GM15510 (cell line): ENCODE results near the gene PEX14.

Experiments used
- POLR2A ChIP-seq: IDR thresholded peaks from 3 replicates; pipeline ENCODE4 v1.6.1; 2011; ENCODE audit warnings: borderline replicate concordance; ENCODE audit not compliant: insufficient read length; ENCODE audit errors: extremely low read depth

The PEX14 gene

DNA sequence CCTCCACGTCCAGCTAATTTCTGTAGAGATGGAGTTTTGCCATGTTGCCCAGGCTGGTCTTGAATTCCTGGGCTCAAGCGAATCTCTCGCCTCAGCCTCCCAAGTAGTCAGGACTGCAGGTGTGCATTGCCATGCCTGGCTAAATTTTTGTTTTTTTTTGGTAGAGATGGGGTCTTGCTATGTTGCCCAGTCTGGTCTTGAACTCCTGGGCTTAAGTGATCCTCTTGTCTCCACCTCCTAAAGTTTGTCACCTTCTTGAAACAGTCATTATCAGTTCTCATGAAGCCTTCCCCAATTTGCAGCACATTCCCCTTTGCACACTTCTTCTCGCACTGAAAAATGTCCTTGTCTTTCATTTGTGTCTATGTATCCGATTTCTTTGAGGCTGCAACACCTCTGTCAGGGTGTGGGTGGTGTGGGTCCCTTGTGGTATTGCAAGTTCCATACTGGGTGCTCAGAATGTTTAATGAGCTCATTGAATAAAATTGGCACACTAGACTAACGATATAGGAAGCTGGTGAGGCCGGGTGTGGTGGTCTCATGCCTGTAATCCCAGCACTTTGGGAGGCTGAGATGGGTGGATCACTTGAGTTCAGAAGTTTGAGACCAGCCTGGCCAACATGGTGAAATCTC is 27.8 kb upstream of the PEX14 start:
- TF ChIP-seq POLR2A: no peak

DNA sequence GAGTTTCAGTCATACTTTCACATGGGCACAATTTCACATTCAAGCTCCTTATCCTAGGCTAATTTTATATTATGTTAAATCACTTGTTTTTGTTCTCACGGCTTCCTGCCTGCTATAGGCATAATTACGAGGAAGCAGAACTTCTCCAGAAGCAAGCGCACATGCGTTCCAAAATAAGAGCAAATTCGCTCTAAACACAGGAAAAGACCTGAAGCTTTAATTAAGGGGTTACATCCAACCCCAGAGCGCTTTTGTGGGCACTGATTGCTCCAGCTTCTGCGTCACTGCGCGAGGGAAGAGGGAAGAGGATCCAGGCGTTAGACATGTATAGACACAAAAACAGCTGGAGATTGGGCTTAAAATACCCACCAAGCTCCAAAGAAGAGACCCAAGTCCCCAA is 25.0 kb upstream of the PEX14 start, which contains the start of gene CORT:
CORT (plus strand) TSS at position 281 of the 400 bp plus-strand sequence. CDS start 193 bp downstream, outside the sequence.
- no peak for TF ChIP-seq POLR2A

DNA sequence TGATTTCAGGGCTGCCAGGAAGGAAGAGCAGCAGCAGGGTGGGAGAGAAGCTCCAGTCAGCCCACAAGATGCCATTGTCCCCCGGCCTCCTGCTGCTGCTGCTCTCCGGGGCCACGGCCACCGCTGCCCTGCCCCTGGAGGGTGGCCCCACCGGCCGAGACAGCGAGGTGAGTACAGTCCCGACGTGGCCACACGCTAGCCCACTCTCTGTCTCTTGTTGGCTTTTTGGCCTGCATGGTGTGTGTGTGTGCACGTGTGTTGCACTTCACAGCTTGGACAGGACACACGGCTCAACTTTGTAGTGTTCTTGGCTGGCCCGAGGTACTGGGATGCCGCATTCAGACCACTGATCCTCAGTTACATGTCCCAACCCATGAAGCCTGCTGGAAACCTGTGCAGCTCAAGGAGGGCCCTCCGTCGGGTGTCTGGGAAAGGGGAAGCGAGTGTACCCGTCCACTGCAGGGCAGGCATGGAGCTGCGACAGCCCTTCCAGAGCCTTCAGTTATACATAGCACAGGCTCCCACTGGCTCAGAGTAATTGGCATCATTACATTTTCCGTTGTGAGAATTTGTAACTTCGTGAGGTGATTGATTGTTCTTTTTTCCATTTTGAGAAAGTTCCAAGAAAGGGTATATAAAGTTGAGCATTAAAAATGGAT is 24.5 kb upstream of the PEX14 start:
- no peak for TF ChIP-seq POLR2A

DNA sequence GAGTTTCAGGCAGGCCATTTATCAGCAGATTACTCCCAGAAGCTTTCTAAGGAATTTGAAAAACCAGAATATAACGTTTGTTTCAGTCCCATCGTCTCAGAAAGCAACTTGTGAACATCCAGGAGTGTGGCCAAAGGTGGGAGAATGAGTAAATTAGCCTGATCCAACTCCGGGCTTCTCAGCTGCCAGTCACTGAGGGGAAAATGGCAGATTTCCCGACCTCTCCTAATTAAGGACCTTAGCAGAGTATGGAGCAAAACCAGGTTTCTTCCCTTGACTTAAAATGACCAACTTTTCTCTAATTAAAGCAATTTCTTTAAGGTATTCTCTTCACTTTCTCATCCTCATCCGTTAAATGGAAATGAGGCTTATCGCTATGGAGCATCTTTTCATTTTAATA is 23.9 kb upstream of the PEX14 start:
- TF ChIP-seq POLR2A: no peak

DNA sequence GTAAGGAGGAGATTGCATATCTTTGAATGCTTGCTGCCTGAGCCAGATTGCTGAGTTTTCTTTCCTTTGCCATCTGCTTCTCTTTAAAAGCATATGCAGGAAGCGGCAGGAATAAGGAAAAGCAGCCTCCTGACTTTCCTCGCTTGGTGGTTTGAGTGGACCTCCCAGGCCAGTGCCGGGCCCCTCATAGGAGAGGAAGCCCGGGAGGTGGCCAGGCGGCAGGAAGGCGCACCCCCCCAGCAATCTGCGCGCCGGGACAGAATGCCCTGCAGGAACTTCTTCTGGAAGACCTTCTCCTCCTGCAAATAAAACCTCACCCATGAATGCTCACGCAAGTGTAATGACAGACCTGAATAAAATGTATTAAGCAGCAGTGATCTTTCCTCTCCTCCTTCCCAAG is 23.5 kb upstream of the PEX14 start:
- no peak for TF ChIP-seq POLR2A

DNA sequence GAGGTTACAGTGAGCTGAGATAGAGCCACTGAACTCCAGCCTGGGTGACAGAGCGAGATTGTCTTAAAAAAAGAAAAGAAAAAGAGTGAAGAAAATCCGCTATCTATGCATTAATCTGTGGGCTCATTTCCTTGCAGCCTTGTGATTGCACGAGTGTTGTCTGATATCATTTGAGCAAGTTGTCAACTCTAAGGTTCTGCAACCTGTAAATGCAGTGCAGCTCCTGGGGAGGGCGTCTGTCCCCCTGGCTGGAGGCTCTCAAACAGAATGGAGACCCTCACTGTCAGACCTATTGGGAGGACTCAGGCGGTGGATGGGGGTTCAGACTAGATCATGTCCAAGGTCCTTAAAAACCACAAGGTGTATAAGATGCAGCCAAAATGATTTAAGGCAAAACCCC is 18.7 kb upstream of the PEX14 start:
- TF ChIP-seq POLR2A: no peak

DNA sequence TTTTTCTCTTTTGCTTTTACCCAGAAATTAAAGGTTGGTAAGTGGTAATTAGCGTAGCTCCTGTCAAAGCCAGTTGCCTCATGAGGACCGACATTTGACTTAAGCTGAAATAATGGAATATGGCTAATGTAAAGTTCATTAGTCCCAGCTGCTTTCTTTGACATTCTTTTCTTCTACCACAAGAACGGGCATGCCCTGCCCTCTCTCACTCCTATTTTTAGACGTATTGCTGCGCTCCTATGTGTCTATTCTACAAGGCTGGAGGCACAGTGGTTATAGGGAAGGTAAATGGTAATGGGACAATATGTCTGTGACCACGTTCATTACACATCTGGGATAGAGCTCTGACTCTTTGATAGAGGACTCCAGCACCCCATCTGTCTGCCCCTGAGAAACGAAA is 18.1 kb upstream of the PEX14 start:
- TF ChIP-seq POLR2A: no peak

DNA sequence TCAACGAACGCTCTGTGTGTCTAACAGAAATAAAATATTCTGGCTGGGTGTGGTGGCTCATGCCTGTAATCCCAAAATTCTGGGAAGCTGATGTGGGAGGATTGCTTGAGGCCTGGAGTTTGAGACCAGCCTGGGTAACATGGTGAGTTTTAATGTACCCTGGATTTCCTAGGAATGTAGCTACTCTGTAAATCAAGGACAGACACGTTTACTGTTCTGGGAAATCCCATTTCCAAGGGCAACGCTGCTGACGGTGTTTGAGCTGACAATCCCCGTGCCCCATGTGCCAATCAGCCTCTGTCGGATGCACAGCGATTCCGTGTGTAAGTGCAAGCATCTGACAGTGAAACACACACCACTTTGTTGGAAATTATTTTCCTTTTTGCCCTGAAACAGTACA is 16.9 kb upstream of the PEX14 start:
- no peak for TF ChIP-seq POLR2A

DNA sequence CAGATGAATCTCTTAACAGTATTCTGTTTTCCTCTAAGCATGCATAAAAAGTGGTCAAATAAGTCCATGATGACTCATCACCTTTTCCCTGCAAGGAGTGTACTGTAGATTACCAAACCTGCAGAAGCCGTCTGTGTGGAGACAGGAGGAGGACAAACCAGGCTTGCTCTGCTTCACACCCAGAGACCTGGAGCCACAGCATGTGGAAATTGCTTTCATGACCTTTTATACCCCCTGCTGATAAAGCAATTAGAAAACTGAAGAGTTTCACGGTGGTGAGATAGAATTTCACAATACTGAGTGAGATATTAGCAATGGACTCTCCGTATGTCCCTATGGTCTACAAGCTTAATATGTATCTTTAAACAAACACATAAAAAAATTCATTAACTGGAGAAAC is 15.6 kb upstream of the PEX14 start:
- no peak for TF ChIP-seq POLR2A

DNA sequence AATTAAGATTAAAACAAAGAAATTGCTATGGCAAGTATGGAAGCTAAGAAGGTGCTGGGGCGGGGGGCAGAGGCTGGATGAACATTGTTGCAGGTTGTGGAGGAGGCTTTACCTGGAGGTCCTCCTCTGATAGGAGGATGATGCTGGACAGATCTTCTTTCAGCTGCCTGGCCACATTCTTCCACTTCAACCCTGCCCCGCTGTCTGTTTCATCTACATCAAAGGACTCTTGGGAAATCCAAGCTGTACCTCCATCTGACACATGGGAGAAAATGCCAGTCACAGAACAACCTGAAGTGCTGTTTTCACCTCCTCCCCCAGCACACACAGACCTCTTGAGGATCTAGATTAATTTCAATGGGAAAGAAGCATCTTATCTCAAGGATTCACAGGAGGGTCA is 7.7 kb upstream of the PEX14 start:
- no peak for TF ChIP-seq POLR2A

DNA sequence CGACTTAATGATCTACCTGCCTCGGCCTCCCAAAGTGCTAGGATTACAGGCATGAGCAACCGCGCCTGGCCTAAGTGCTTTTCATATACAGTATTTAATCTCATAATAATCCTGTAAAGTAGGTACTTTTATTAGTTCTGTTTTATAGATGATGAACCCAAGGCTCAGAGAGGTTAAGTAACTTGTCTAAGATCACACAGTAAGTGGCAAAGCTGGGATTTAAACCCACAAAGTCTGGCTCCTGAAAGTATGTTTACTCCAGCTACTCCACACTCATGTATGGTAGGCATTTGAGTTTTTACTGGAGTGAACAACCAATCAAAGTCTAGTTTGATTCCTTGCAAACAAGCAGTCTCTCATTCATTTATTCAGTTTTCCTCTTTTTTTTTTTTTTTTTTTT is 4.7 kb upstream of the PEX14 start:
- TF ChIP-seq POLR2A: no peak

DNA sequence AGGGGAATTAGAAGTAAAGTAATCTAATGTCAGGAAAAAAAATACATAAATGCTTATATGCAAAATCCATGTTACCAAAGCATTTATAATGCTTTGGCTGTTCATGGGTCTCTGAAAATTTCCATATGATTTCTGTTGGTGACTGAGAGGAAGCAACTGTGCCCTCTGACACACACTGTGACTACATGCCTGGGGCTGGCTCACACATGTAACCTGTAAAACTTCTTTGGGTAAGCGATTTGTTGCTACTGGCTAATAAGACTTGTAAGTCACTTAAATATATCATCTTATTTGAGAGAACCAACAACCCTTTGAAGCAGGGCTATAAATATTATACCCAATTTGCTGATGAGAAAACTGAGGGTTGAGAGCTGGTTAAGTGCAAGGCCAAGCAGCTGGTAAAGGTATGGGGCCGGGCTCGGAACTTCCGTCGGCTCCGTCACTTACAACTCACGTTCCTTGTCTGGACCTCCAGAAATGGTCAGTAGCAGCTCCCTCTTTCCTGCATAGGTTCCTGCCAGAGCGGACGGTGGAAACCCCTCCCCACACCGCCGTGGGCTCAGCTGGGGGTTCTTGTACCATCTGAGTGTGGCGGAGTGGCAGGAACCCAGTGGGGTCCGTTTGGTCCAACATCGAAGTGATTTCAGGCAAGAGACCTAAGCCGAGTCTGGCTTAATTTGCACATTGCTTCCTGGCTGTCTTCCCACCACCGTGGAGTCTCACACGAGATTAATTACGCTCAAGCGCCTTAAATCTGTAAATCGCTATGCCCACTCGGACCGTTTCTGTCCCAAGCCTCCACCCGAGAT is 3.1 kb upstream of the PEX14 start:
- TF ChIP-seq POLR2A: no peak

DNA sequence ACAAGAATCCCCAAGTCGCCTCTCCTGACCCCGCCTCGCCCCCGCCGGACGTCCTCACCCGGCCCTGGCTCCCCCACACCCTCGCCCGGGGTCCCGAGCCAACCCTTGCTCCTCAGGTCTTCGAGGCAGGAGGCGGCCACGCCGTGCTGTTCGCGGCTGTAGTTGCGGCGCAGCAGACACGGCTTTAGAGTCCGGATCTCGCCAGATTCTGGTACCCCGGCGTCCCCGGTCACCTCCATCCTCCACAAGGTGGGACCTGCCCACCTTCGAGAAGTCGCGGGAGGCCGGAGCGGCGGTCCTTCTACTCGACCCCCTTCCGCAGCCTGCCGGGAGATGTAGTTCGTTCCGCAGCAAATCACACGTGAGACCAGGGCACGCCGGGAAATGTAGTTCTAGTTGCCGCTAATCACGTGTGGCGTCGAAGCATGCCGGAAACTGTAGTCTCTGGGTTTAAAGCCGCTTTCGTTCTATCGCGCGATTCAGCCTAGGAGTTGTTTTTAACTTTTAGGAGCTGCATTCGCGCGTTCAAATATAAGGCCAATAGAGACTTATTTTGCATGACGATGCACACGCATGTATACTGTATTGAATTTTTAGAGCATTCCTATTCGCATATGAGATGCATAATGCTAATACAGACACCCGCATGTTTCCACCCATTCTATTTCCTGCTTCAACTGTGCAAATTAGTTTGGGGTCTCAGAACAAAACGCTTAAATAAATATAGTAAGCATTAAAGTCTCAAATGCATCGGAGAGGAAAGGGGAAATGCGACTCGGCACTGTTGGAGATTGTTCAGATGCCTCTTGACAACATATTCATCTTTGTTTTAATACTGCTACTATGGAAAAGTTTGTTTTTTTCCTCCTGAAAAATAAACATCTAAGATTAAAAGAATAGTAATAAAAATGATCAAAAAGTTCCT is 2.3 kb upstream of the PEX14 start, which contains the start of gene DFFA:
DFFA (minus strand) TSS at position 310 of the 925 bp plus-strand sequence; CDS start at position 239, 71 bp downstream.
- peak; percentile 76 for TF ChIP-seq POLR2A

DNA sequence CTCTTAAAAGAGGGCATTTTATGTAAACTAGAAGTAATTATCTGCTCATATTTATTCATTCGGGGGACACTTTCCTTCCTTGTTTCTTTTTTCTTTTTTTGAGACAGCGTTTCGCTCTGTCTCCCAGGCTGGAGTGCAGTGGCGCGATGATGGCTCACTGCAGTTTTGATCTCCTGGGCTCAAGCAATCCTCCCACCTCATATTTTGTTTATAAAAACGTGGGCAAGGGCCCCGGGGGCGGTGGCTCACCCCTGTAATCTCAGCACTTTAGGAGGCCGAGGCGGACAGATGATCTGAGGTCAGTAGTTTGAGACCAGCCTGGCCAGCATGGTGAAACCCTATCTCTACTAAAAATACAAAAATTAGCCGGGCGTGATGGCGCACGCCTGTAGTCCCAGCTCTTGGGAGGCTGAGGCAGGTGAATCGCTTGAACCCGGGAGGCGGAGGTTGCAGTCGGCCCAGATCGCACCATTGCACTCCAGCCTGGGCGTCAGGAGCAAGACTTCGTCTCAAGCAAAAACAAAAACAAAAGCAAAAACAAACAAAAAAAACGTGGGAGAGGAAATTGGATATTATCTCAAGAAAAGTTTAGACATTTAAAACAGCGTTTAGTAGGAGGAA is 1.5 kb upstream of the PEX14 start:
- no peak for TF ChIP-seq POLR2A
